BLaER1 treated with 17β-estradiol and CSF1 and Interleukin-3, amounts not matched to agents 10 nM and 100 nM (cell line): ENCODE results near the gene TUBGCP6.
A peak's percentile ranks its signal among the peaks of the same experiment; 100 is the strongest.
"Not testable (repeated sequence)": the region's sequence is repeated elsewhere in the genome, so short reads cannot be mapped to it uniquely, and the experiment has no call there.

Experiments
- H3K27ac ChIP-seq, 11 experiments: shearing (Covaris generic); formaldehyde crosslinking; 2 replicates each; pipeline ENCODE4 v1.8.1; 2022
- H3K27me3 ChIP-seq, 11 experiments: shearing (Covaris generic); formaldehyde crosslinking; 2 replicates each; pipeline ENCODE4 v1.8.1; 2022
- H3K36me3 ChIP-seq, 11 experiments: shearing (Covaris generic); formaldehyde crosslinking; 2 replicates each; pipeline ENCODE4 v1.8.1; 2022
- H3K4me1 ChIP-seq, 10 experiments: shearing (Covaris generic); formaldehyde crosslinking; 2 replicates each; pipeline ENCODE4 v1.8.1; 2022
- H3K4me2 ChIP-seq, 11 experiments: shearing (Covaris generic); formaldehyde crosslinking; 2 replicates each; pipeline ENCODE4 v1.8.1; 2022
- H3K4me3 ChIP-seq, 10 experiments: shearing (Covaris generic); formaldehyde crosslinking; 2 replicates each; pipeline ENCODE4 v1.8.1; 2022
- H3K9ac ChIP-seq, 11 experiments: shearing (Covaris generic); formaldehyde crosslinking; 2 replicates each; pipeline ENCODE4 v1.8.1; 2022
- H3K9me3 ChIP-seq, 11 experiments: shearing (Covaris generic); formaldehyde crosslinking; replicated peaks in 1 of 11; 2 replicates each; pipeline ENCODE4 v1.8.1; 2022
- H4K20me1 ChIP-seq, 11 experiments: shearing (Covaris generic); formaldehyde crosslinking; 2 replicates each; pipeline ENCODE4 v1.8.1; 2022
- Cebpa-rat ChIP-seq, 11 experiments: shearing (Covaris generic); IDR thresholded peaks; 2 replicates each; pipeline ENCODE4 v1.8.1; 2022

TUBGCP6 gene

GRCh38 chr22:50275181-50276055 lies 30.6 kb upstream of the TUBGCP6 start:
- peak overlapping the region in 9 of 11 experiments; percentile 5 to 42 (median 15); a peak in 8 of 22 replicates for H3K4me2 ChIP-seq
- no peak overlapping the region for H3K4me3 ChIP-seq
- H3K36me3 ChIP-seq = peaks cover 48 to 62% (median 56%) of the 10 kb centered on the region in 11 experiments
- H3K9me3 ChIP-seq = peaks cover 0 to 4% (median 0%) of the 10 kb centered on the region in 11 experiments; a peak in 3 of 22 replicates
- 0 out of 22 replicates have a peak overlapping the region, but pooled peaks of 1 of the 11 experiments have one; percentile 34 for H3K27ac ChIP-seq
- peak overlapping the region in 2 of 11 experiments; percentile 33 to 41; a peak in 1 of 22 replicates for H3K9ac ChIP-seq
- peaks cover 0 to 10% (median 6%) of the 10 kb centered on the region in 11 experiments; a peak in 7 of 22 replicates for H3K27me3 ChIP-seq
- no peak for TF ChIP-seq Cebpa-rat (IDR thresholded peaks at IDR 0.05)
- H3K4me1 ChIP-seq = peaks cover 36 to 51% (median 43%) of the 10 kb centered on the region in 10 experiments
- peaks cover 61 to 94% (median 75%) of the 10 kb centered on the region in 11 experiments for H4K20me1 ChIP-seq

GRCh38 chr22:50274771-50275170 lies 29.9 kb upstream of the TUBGCP6 start:
- peaks cover 42 to 55% (median 50%) of the 10 kb centered on the region in 11 experiments for H3K36me3 ChIP-seq
- H3K9me3 ChIP-seq = peaks cover 0 to 4% (median 0%) of the 10 kb centered on the region in 11 experiments; a peak in 3 of 22 replicates
- peaks cover 57 to 88% (median 70%) of the 10 kb centered on the region in 11 experiments for H4K20me1 ChIP-seq
- H3K27ac ChIP-seq = 0 out of 22 replicates have a peak overlapping the region, but pooled peaks of 1 of the 11 experiments have one; percentile 34
- no peak for TF ChIP-seq Cebpa-rat (IDR thresholded peaks at IDR 0.05)
- peak overlapping the region in 8 of 11 experiments; percentile 5 to 42 (median 16); a peak in 7 of 22 replicates for H3K4me2 ChIP-seq
- no peak overlapping the region for H3K4me3 ChIP-seq
- H3K4me1 ChIP-seq = peaks cover 38 to 54% (median 44%) of the 10 kb centered on the region in 10 experiments
- H3K27me3 ChIP-seq = peaks cover 0 to 10% (median 6%) of the 10 kb centered on the region in 11 experiments; a peak in 7 of 22 replicates
- 0 out of 22 replicates have a peak overlapping the region, but pooled peaks of 1 of the 11 experiments have one; percentile 33 for H3K9ac ChIP-seq

GRCh38 chr22:50274311-50274710 lies 29.5 kb upstream of the TUBGCP6 start:
- Histone ChIP-seq H3K36me3 (peaks cover 37 to 51% (median 45%) of the 10 kb centered on the region in 11 experiments), H3K9ac (no peak overlapping the region), H3K4me1 (peaks cover 42 to 58% (median 49%) of the 10 kb centered on the region in 10 experiments), H4K20me1 (peaks cover 52 to 85% (median 68%) of the 10 kb centered on the region in 11 experiments), H3K9me3 (peaks cover 0 to 4% (median 0%) of the 10 kb centered on the region in 11 experiments; a peak in 3 of 22 replicates), H3K27ac (no peak overlapping the region), H3K4me3 (no peak overlapping the region), H3K27me3 (peaks cover 0 to 10% (median 6%) of the 10 kb centered on the region in 11 experiments; a peak in 7 of 22 replicates), H3K4me2 (peak overlapping the region in 2 of 11 experiments; percentile 4 to 24; a peak in 2 of 22 replicates)
- TF ChIP-seq Cebpa-rat (IDR thresholded peaks at IDR 0.05) = no peak

- not testable (repeated sequence) for H3K4me3 ChIP-seq, H3K9ac ChIP-seq, H3K27ac ChIP-seq, H3K9me3 ChIP-seq, H3K27me3 ChIP-seq
- peaks cover 52 to 85% (median 67%) of the 10 kb centered on the region in 11 experiments for H4K20me1 ChIP-seq
- peaks cover 44 to 64% (median 54%) of the 10 kb centered on the region in 10 experiments for H3K4me1 ChIP-seq
- H3K4me2 ChIP-seq = peak overlapping the region in 2 of 11 experiments; percentile 4 to 24; a peak in 2 of 22 replicates
- H3K36me3 ChIP-seq = peaks cover 32 to 46% (median 40%) of the 10 kb centered on the region in 11 experiments
These were observed 29.0 kb upstream of the TUBGCP6 start for GRCh38 chr22:50273781-50274180.

- not testable (repeated sequence) for H3K9ac ChIP-seq, H3K4me3 ChIP-seq, H3K9me3 ChIP-seq, H3K27ac ChIP-seq, H3K4me2 ChIP-seq, H3K27me3 ChIP-seq
- Histone ChIP-seq H3K36me3 (peaks cover 28 to 41% (median 36%) of the 10 kb centered on the region in 11 experiments), H3K4me1 (peaks cover 44 to 68% (median 58%) of the 10 kb centered on the region in 10 experiments), H4K20me1 (peaks cover 47 to 85% (median 62%) of the 10 kb centered on the region in 11 experiments)
These were observed 28.5 kb upstream of the TUBGCP6 start for GRCh38 chr22:50273352-50273751.

- H3K9me3 ChIP-seq = peaks cover 0 to 6% (median 0%) of the 10 kb centered on the region in 11 experiments; a peak in 4 of 22 replicates
- no peak overlapping the region for H3K27ac ChIP-seq
- H3K9ac ChIP-seq = 0 out of 22 replicates have a peak overlapping the region, but pooled peaks of 2 of the 11 experiments have one; percentile 8 to 50
- H3K27me3 ChIP-seq = peaks cover 0 to 10% (median 6%) of the 10 kb centered on the region in 11 experiments; a peak in 7 of 22 replicates
- H3K4me1 ChIP-seq = peaks cover 44 to 73% (median 60%) of the 10 kb centered on the region in 10 experiments
- peaks cover 16 to 31% (median 25%) of the 10 kb centered on the region in 11 experiments for H3K36me3 ChIP-seq
- TF ChIP-seq Cebpa-rat (IDR thresholded peaks at IDR 0.05) = no peak
- H4K20me1 ChIP-seq = peaks cover 36 to 76% (median 54%) of the 10 kb centered on the region in 11 experiments
- peak overlapping the region in 1 of 10 experiments; percentile 65; a peak in 1 of 20 replicates for H3K4me3 ChIP-seq
- H3K4me2 ChIP-seq = peak overlapping the region; percentile 79 to 100 (median 100); a peak in 19 of 22 replicates
These were observed 27.4 kb upstream of the TUBGCP6 start for GRCh38 chr22:50272044-50272802.

- Histone ChIP-seq H3K9me3 (peaks cover 0 to 12% (median 0%) of the 10 kb centered on the region in 11 experiments; a peak in 6 of 22 replicates), H3K36me3 (peaks cover 18 to 31% (median 22%) of the 10 kb centered on the region in 11 experiments), H3K4me2 (peak overlapping the region; percentile 91 to 100 (median 100)), H3K27me3 (peaks cover 0 to 10% (median 6%) of the 10 kb centered on the region in 11 experiments; a peak in 7 of 22 replicates), H3K9ac (peak overlapping the region in 10 of 11 experiments; percentile 13 to 80 (median 76); a peak in 19 of 22 replicates), H3K27ac (peak overlapping the region in 3 of 11 experiments; percentile 25 to 63 (median 53); a peak in 4 of 22 replicates), H4K20me1 (peaks cover 30 to 69% (median 47%) of the 10 kb centered on the region in 11 experiments), H3K4me1 (peaks cover 44 to 70% (median 60%) of the 10 kb centered on the region in 10 experiments), H3K4me3 (peak overlapping the region; percentile 55 to 73 (median 64))
- TF ChIP-seq Cebpa-rat (IDR thresholded peaks at IDR 0.05) = no peak
These were observed 26.7 kb upstream of the TUBGCP6 start for GRCh38 chr22:50271519-50271970.
